ENCODE measurements around the gene CDH12. TPM values are rescaled to one million over a fixed set of nuclear protein-coding genes. Genes with fewer than 3 reads are reported as not detected.

CDH12 gene
- total RNA-seq, 4 donors from 2014 or later = not detected

DNA sequence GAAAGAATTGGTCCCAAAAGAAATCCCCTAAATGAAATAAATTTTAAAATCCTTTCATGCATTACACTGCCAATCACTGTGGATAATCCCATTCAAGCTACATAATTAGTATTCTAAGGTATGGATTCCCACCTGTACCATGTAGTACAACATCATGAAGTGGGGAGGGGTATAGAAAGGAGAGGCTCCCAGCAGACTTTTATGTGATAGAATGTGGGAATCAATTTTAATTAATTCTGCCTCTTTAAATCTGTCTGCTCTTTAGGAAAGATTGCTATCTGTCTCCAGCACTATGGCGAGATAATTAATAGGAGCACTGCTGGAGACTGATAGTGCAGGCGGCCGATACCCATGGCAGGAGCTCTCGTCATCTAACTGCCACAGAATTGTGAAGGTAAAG, 95.4 kb downstream of the CDH12 start:
- intact Hi-C loops (cut with DNase I) = no loop called here
- 85% methylated on average over 4 of the region's 4 CpGs for WGBS
- no peak overlapping the region for H3K4me3 ChIP-seq
- TF ChIP-seq CTCF (IDR thresholded peaks at IDR 0.05) = no peak
- no peak for TF ChIP-seq EP300 (IDR thresholded peaks at IDR 0.05)
- no peak for TF ChIP-seq POLR2A (IDR thresholded peaks at IDR 0.05; ENCODE audit: low read depth)
- no peak for TF ChIP-seq POLR2AphosphoS5 (IDR thresholded peaks at IDR 0.05)
- DNase-seq (ENCODE audit: extremely low spot score) = no peak
- H3K9me3 ChIP-seq = no peaks in the 10 kb centered on the region
- H3K4me1 ChIP-seq = no peaks in the 10 kb centered on the region
- H3K27me3 ChIP-seq = no peaks in the 10 kb centered on the region
- H3K36me3 ChIP-seq = no peaks in the 10 kb centered on the region
- H3K27ac ChIP-seq (replicated peaks in 1 of 4) = no peak overlapping the region

GRCh38 chr5:22754155-22754554, 99.0 kb downstream of the CDH12 start:
- no peak for DNase-seq (ENCODE audit: extremely low spot score)
- Histone ChIP-seq H3K4me3 (no peak overlapping the region), H3K4me1 (no peaks in the 10 kb centered on the region), H3K9me3 (no peaks in the 10 kb centered on the region), H3K27ac (replicated peaks in 1 of 4) (no peak overlapping the region), H3K27me3 (no peaks in the 10 kb centered on the region), H3K36me3 (no peaks in the 10 kb centered on the region)
- TF ChIP-seq POLR2AphosphoS5 (IDR thresholded peaks at IDR 0.05) = no peak
- whole genome bisulfite sequencing = 79% methylated on average over 3 of the region's 3 CpGs
- intact Hi-C loops (cut with DNase I) = no loop called here

- no peak for DNase-seq (ENCODE audit: extremely low spot score)
- Histone ChIP-seq H3K27ac (replicated peaks in 1 of 4) (no peak overlapping the region), H3K27me3 (no peaks in the 10 kb centered on the region), H3K9me3 (no peaks in the 10 kb centered on the region), H3K4me1 (no peaks in the 10 kb centered on the region), H3K36me3 (no peaks in the 10 kb centered on the region), H3K4me3 (no peak overlapping the region)
- no peak for TF ChIP-seq POLR2A (IDR thresholded peaks at IDR 0.05; ENCODE audit: low read depth)
- no peak for TF ChIP-seq CTCF (IDR thresholded peaks at IDR 0.05)
- TF ChIP-seq POLR2AphosphoS5 (IDR thresholded peaks at IDR 0.05) = no peak
- TF ChIP-seq EP300 (IDR thresholded peaks at IDR 0.05) = no peak
- WGBS = 44% methylated on average over 4 of the region's 4 CpGs
- intact Hi-C loops (cut with DNase I) = no loop called here
These were observed 101.6 kb downstream of the CDH12 start for GRCh38 chr5:22751536-22751935.

DNA sequence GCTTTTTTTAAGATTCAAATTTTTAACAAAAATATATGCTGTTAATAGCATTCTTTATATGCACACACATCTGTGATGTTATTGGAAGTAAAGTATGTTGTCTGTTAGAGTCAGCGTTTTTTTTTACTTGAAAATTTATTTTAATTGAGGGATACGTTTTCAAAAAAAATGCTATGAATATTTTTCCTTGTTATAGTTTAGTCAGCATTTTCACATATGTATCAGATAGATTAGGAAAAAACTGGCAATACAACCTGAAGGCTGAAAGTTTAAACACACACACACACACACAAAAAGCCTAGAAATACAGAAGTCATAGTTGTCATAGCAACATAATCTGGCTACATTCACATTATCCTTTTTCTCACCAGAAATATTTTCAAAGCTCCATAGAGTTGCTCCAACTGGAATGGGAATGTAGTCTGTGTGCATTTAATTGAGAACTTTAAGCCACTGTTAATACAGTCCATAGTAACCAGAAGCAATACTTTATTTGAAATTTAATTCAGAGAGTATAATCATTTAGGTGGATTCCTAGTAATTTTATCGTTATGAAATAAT, 116.6 kb downstream of the CDH12 start:
- H3K27ac ChIP-seq (replicated peaks in 1 of 4) = no peak overlapping the region
- WGBS = 71% methylated on average over 3 of the region's 3 CpGs
- H3K4me3 ChIP-seq = no peak overlapping the region
- no peaks in the 10 kb centered on the region for H3K27me3 ChIP-seq
- H3K36me3 ChIP-seq = no peaks in the 10 kb centered on the region
- DNase-seq (ENCODE audit: extremely low spot score) = no peak
- no peak for TF ChIP-seq POLR2AphosphoS5 (IDR thresholded peaks at IDR 0.05)
- TF ChIP-seq CTCF (IDR thresholded peaks at IDR 0.05) = no peak
- no peak for TF ChIP-seq POLR2A (IDR thresholded peaks at IDR 0.05; ENCODE audit: low read depth)
- no peak for TF ChIP-seq EP300 (IDR thresholded peaks at IDR 0.05)
- H3K4me1 ChIP-seq = no peaks in the 10 kb centered on the region
- H3K9me3 ChIP-seq = no peaks in the 10 kb centered on the region
- intact Hi-C loops (cut with DNase I) = no loop called here

GRCh38 chr5:22734907-22735306, 118.2 kb downstream of the CDH12 start:
- H3K36me3 ChIP-seq = no peaks in the 10 kb centered on the region
- H3K4me1 ChIP-seq = no peaks in the 10 kb centered on the region
- WGBS = 94% methylated on average over 2 of the region's 2 CpGs

More at GRCh38 chr5:22734907-22735306, 118.2 kb downstream of the CDH12 start:
- no peak overlapping the region for H3K4me3 ChIP-seq
- DNase-seq (ENCODE audit: extremely low spot score) = no peak
- intact Hi-C loops (cut with DNase I) = no loop called here
- H3K9me3 ChIP-seq = no peaks in the 10 kb centered on the region
- no peaks in the 10 kb centered on the region for H3K27me3 ChIP-seq
- H3K27ac ChIP-seq (replicated peaks in 1 of 4) = no peak overlapping the region
- TF ChIP-seq CTCF (IDR thresholded peaks at IDR 0.05) = no peak
- TF ChIP-seq POLR2A (IDR thresholded peaks at IDR 0.05; ENCODE audit: low read depth) = no peak
- no peak for TF ChIP-seq EP300 (IDR thresholded peaks at IDR 0.05)
- no peak for TF ChIP-seq POLR2AphosphoS5 (IDR thresholded peaks at IDR 0.05)
